Measurements from ENCODE around the gene CYP3A5.
A peak's percentile ranks its signal among the peaks of the same experiment; 100 is the strongest.
"Not testable (repeated sequence)": the region's sequence is repeated elsewhere in the genome, so short reads cannot be mapped to it uniquely, and the experiment has no call there.

The CYP3A5 gene

DNA sequence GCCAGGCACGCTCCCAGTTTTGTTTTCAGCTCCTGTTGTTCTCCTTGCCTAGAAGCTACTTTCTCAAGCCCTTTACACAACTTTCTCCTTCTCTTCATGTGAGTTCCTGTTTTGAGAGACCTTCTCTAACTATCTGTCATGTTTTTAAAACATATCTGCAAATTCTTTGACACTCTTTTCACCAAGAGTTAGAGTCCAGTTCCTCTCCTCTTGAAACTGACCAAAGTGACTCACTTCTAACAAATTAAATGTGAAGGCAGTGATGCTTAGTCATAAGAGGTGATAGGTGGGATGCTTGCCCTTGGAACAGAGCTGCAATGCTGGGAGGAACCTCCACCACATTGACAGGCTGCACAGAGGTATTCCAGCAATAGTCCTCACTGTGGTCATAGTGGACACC lies 37.8 kb downstream of the CYP3A5 start:
- DNase-seq (ENCODE audit: low spot score), result no peak

DNA sequence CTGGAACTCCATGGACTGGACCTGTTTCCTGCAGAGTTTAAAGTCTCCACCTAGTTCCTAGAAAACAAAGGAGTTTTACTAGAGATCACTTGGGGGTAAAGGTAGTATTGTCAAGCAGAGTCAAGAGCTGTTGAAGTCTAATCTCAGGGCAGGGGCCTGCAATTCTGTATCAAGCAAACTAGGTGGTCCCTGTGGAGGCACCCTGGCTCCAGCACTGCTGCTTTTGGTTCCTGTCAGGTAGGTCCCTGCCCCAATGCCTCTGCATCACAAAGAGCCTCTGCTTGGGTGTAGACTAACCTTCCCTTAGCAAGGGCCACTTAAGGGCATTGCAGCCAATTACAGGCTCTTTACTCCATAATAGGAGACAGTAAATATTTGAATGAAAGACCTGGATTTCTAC lies 40.5 kb downstream of the CYP3A5 start:
- no peak for DNase-seq (ENCODE audit: low spot score)

DNA sequence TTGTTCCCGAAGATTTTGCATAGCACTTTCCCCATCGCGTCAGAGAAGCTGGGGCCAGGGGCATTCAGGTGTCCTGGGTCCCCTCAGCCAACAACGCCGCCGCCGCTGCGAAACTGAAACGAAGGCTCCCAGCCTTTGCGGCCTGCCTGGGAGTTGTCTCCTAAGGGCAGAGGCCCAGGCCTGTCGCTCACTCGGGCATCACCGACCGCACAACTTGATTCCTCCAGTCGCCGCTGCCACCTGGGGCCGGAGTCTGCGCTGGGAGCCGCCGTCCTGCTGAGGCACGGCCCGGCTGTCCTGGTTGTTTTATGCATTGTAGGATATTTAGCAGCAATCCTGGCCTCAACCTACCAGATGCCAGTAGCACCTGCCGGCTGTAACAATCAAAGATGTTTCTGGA lies 41.1 kb downstream of the CYP3A5 start:
- no peak for DNase-seq (ENCODE audit: low spot score)

DNA sequence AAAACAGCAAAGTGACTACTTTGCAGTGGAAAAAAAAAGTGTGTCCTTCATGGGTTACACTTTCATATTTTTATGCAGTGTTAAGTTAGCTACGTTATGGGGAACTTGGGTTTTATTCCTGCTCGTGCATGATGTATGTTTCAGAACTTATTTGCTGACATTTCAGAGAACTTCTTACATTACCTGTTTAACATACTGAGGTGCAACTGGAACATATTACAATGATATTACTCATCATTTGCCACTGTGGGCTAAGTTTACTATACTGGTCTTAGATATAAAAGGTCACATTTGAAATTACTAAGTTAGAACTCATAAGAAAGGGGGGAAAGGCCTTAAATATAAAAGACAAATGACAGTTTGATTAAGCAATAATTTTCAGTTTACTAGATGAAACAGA lies 42.4 kb downstream of the CYP3A5 start:
- not testable (repeated sequence) for DNase-seq (ENCODE audit: low spot score)

DNA sequence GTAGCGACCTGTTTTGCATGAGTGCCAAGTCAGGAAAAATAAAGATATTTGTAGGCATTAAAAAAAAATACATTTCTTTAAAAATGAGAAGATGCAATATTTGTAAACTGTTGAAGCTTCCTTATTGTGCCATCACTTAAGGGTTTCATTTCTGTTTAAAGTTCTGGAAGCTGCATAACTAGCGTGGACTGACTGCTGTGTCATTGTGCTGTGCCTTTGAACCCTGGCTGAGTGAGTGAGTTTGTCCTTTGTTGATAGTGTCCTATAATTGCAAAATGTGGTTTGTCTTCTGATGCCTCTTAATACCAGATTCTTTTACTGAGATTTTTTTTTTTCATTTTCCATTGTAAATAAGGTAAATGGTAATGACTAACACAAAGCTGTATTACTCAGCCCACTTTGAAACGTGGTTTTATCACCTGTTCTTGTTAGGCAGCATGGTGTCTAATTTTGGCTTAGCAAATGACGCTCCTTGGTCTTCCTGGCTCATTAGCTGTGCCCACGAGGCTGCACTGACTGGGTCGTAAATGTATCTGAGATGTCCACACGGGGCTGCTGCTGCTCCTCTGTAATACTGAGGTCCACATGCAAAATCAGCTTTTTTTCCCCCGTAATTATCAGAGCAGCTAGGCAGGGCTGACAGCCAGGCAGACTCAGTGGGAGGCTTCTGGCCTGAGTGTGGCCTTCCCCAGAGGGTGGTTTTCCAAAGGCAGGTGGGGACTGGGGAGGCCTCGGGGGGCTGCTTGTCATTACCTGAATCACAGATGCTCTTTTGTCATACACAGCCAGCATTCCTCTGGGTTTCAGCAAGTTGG lies 48.3 kb downstream of the CYP3A5 start:
- peak; percentile 17 for DNase-seq (ENCODE audit: low spot score)

DNA sequence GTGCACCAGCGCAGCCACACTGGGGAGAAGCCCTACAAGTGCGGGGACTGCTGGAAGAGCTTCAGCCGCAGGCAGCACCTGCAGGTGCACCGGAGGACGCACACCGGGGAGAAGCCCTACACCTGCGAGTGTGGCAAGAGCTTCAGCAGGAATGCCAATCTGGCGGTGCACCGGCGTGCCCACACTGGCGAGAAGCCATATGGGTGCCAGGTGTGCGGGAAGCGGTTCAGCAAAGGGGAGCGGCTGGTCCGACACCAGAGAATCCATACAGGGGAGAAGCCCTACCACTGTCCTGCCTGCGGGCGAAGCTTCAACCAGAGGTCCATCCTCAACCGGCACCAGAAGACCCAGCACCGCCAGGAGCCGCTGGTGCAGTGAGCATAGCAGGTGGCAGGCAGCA lies 50.2 kb downstream of the CYP3A5 start:
- DNase-seq (ENCODE audit: low spot score), result no peak

DNA sequence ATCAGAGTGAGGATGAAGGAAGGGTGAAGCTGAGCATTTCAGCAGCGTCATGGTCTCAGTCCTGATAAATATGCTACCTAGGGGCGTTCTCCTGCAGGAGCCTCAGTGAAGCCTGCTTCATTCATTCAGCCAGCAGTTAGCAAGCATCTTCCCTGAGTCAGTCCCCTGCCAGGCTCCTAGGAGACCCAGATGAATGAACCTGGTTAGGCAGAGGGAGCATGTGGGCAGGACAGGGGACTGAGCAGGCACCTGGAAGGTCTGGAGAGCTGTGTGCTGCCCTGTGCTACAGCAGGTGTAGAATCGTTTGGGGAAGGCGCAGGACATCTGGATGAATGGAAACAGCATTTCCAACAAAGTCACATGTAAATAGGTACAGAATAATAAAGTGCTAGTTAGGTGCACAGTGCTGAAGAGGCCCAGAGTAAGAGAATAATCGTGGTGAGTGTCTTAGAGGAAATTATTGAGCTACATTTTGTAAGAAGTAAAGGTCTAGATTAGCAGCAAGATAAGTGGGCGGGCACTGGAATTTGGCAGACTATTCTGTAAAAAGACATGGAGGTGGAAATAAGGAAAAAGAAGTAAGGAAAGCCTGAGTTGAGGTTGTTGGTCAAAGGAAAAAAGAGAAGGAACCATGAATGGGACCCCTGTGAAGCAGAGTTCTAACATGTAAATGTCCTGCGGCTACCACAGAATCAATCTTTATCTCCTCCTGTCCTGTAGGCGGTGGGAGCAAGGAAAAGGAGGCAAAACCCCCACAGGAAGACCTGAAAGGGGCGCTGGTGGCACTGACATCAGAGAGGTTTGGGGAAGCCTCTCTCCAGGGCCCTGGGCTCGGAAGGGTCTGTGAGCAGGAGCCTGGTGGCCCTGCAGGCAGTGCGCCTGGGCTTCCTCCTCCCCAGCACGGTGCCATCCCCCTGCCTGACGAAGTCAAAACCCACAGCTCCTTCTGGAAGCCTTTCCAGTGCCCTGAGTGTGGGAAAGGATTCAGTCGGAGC lies 51.0 kb downstream of the CYP3A5 start:
- no peak for DNase-seq (ENCODE audit: low spot score)

DNA sequence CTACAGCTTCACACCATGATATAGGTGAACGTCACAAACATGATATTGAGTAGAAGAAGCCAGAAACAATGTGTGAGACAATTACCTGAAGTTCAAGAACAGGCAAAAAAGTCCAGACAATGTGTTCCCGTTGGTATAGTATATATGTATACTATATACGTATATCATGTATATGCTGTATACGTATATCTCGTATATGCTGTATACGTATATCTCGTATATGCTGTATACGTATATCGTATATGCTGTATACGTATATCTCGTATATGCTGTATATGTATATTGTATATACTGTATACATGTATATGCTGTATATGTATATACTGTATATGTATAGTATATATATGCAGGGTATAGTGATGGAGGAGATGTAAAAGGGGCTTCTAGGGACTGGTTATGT lies 52.3 kb downstream of the CYP3A5 start:
- DNase-seq (ENCODE audit: low spot score), result no peak

DNA sequence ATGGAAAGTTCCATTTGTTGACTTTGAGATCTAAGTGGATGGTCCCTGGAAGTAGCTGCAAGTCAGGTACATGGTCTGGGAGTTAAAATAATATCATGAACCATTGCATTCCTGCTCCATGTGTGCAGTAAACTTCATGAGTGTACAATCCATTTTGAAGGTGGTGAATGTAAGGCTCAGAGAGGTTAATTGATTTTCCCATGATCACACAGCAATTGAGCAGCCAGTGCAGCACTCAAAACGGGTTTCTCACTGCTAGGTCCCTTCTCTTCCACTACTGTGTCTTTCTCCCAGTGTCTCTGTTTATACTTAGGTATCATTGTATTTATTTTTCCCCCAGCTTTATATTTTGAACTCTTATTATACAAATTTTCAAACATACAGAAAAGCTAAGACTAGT lies 53.1 kb downstream of the CYP3A5 start:
- no peak for DNase-seq (ENCODE audit: low spot score)

DNA sequence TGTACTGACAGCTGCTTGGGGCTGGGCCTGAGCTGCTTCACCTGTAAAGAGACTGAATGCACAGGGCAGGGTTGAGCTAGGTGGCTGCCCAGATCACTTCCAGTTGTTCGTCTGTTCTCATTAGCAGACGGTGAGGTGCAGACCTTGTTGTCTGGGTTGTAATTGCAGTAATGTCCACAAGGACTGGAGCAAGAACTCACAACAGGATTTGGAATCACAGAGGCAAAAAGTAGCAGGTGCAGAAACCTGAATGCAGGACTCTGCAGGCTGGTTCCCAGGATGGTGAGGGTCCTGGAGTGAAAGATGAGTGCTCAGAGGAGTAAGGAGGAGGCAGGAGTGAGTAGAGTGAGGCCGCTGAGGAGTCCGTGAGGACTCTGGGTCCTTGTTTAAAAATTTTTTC lies 53.8 kb downstream of the CYP3A5 start:
- DNase-seq (ENCODE audit: low spot score), result no peak

DNA sequence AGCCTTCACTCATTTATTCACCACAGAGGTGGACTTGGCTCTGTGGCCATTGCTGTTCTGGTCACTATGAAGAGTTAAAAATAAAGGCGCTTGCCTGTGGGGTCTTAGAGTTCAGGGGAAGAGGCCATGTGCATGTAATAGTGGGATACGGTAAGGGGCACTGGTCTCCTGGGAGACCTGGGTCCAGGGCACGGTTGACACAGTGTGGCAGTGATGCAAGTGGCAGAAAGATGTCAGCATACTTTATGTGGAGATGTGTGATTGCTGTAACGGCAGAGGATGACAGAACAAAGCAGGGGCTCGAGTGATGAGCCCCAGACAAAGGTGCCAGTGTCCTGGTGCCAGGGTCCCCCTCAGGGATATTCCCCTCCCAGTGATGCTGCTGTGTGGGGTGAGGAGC lies 54.5 kb downstream of the CYP3A5 start:
- no peak for DNase-seq (ENCODE audit: low spot score)

DNA sequence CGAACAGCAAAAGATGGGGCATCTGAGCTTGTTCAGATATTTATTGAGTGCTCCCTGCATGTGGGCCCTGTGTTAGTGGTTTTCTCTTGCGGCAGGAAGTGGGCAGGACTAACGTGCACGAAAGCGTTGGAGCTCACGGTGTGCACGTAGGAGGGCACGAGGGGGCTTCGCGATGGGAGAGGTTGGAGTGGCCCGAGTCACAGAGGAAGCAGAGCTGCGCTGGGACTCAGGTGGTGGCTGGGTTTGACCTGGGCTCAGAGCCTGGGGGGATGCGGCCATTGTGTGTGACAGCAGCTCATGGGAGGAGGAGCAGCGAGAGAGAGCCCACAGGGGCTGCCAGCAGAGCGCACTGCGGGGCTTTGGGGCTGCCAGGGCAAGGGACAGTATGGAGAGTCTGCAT lies 55.3 kb downstream of the CYP3A5 start:
- DNase-seq (ENCODE audit: low spot score), result no peak

DNA sequence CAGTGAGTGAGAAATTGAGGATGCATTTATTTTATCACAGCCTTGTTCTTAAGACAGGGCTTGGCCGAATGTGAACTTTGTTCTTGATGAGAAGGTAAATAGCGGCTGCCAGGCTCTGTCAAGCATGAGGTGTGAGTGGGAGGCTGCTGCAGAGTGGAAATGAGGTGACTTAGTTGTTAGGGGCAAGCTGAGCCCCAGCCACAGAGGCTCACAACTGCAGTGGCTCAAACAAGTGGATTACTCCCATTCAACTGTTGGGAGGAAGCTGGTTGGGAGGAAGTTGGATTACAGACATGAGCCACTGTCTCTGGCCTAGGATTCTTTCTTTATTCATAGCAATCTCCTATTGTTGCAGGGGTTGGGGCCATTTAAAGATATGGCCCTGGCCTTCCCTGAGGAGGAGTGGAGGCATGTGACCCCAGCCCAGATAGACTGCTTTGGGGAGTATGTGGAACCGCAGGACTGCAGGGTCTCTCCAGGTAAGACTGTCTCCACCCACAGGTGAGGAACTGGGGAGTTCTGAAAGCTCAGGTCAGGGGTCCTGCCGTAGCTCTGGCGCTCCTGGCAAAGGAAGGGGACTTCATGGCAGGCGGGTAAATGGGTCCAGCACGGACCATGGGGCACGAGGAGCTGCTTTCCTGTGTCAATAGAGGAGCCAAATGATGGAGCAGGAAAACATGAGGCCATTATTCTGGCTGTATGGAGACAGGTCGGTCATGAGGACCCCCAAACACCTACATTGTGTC lies 55.9 kb downstream of the CYP3A5 start:
- DNase-seq (ENCODE audit: low spot score), result no peak

DNA sequence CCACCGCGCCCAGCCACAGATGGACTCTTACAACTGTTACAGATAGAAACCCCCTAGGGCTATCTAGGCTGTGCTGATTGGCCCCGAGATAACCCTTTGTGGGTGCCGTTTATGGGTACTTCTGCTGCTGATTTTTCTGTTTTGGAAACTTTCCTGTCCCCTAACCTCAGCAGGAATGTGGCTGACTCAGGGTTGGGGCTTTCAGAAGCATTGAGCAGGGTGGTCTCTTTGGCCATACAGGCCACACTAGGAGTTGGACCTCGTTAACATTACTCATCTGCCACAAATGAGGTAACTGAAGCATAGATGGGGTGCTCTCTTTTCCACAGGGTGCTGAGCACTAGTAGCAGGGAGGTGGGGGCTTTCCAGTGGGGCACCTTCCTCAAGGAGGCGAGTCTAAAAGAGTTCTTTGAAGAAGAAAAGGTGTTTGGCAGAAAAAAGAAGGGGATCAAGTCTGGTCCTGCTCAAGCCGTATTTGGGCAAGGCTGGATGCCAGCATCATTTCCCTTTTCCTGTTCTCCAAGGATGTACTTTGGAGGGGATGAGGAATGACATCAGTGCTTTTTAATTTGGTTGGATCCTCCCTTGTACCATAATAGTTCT lies 56.6 kb downstream of the CYP3A5 start:
- no peak for DNase-seq (ENCODE audit: low spot score)

DNA sequence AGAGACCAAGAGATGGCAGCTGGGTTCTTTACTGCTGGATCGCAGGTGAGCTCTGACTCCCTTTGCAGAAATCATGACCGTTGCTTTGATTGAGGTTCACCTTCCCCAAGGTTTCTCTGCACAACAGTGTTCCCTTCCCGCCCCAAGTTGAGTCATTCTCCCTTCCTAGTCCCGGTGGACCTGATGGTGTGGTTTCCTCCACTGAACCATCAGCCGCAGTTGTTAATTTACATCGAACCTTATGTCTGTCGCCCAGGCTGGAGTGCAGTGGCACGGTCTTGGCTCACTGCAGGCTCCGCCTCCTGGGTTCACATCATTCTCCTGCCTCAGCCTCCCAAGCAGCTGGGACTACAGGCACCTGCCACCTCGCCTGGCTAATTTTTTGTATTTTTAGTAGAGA lies 57.2 kb downstream of the CYP3A5 start:
- no peak for DNase-seq (ENCODE audit: low spot score)

DNA sequence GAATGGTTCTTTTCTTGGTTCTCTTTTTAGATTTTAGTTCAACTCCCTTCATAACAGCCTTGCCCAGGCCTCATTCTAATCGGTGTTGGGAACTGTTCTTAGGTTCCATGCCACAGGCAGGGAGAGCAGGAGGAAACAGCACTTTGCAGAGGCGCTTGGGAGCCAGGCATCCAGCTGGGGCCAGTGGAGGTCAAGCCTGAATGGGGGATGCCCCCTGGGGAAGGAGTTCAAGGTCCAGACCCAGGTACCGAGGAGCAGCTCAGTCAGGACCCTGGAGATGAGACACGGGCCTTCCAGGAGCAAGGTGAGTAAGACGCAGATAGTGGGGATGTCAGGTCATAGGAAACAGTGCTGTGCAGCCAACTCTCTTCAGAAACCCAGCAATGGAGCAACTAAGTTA lies 58.5 kb downstream of the CYP3A5 start:
- DNase-seq (ENCODE audit: low spot score), result no peak

DNA sequence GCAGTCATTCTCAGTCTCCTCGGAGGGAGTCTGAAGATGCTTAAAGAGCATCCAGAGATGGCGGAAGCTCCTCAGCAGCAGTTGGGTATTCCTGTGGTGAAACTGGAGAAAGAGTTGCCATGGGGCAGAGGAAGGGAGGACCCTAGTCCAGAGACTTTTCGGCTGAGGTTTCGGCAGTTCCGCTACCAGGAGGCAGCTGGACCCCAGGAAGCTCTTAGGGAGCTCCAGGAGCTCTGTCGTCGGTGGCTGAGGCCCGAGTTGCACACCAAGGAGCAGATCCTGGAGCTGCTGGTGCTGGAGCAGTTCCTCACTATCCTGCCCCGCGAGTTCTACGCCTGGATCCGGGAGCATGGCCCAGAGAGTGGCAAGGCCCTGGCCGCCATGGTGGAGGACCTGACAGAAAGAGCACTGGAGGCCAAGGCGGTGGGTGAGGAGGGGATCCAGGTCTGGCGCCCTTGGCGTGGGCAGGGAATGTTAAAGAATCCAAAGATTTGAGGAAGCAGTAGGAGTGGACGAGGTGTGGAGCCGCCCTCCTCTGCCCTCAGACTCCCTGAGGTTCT lies 60.1 kb downstream of the CYP3A5 start:
- no peak for DNase-seq (ENCODE audit: low spot score)

DNA sequence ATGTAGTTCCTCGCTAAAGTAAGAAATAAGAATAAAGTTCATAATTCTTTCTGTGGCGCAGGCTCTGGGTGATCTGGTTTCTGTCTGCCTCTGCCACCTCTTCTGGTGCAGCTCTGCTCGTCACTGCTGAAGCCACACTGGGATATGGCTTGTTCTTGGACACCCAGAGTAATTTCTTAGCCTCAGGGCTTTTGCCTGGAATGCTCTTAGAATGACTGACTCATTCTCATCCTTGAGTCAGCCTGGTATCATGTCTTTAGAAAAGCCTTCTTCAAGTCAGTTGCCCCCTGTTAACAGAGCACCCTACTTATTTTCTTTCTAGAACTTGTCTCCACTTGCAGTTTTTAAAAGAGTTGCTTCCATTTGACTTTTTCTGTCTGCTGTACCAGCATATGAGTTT lies 61.1 kb downstream of the CYP3A5 start:
- DNase-seq (ENCODE audit: low spot score), result no peak

DNA sequence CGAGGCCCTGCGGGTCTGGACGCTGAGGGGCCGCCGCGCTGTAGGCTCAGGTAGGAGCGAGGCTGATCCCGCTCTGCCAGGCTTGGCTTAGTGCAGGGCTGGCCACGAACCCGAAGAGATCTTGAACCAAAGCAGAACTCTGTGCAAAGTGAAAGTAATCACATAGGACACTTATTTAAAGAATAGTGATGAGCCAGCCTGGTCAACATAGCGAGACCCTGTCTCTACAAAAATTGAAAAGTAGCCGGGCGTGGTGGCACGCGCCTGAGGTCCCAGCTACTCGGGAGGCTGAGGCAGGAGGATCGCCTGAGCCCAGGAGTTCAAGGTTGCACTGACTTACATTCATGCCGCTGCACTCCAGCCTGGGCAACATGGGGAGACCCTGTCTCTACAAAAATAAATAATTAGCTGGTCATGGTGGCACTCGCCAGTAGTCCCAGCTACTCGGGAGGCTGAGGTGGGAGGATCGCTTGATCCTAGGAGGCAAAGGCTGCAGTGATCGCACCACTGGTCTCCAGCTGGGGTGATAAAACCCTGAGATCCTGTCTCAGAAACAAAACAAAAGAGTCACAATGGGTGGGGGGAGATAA lies 62.5 kb downstream of the CYP3A5 start:
- DNase-seq (ENCODE audit: low spot score), result no peak

DNA sequence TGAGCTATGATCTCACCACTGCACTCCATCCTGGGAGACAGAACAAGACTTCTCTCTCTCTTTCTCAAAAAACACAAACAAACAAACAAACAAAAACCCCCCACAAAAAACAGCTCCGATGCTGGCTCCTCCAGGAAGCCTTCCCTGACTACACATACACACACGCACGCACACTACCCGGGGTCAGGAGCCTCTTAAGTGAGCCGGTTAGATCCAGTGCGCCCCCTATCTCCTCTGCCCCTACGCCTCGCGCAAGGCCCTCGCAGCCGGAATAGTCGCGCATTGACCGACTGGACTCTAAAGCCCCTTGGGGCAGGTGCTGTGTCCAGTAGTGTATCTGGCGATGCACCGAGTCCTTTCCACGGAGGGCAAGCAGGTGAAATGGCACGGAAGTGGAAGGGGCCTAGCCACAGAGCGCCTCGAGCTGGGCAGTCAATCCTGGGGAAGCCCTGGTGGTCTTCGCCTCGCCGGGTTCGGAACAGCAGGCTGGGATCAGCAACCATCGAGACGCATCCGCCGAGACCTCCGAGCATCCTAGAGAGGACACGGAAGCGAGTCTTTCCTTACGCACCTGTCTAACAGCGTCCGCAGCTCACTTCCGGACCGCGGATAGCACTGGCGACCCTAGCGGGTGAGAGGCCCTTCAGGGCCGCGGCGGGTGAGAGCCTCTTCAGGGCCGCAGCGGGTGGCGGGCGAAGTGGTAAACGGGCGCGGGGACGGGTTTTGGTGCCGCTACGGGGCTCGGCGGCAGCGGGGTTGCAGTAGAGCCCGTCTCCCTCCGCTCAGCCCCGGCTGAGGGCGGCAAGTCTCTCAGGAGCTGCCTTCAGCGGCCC lies 63.2 kb downstream of the CYP3A5 start, which contains the start of gene ZSCAN25:
ZSCAN25 (plus strand) TSS at position 588 of the 833 bp plus-strand sequence. CDS start 2,661 bp downstream, outside the sequence.
- DNase-seq (ENCODE audit: low spot score), result peak; percentile 91
